COR-L47 (cell line): ENCODE results near the gene HHATL.

Experiments used
- DNase-seq: peaks from one replicate; lab custom pipeline; 2025; lab: John Stamatoyannopoulos, UW

Gene HHATL

GRCh38 chr3:42712688-42713372 is 10.2 kb upstream of the HHATL start:
- no peak for DNase-seq

GRCh38 chr3:42712344-42712648 is 9.7 kb upstream of the HHATL start:
- no peak for DNase-seq

- no peak for DNase-seq
These were observed 9.1 kb upstream of the HHATL start for GRCh38 chr3:42711491-42712343.

GRCh38 chr3:42710323-42711021 is 7.9 kb upstream of the HHATL start:
- no peak for DNase-seq

GRCh38 chr3:42709621-42710020 is 7.0 kb upstream of the HHATL start:
- DNase-seq, result no peak

GRCh38 chr3:42708611-42709151 is 6.1 kb upstream of the HHATL start:
- no peak for DNase-seq

GRCh38 chr3:42707620-42708355 is 5.2 kb upstream of the HHATL start:
- DNase-seq, result no peak

- no peak for DNase-seq
These were observed 4.4 kb upstream of the HHATL start for GRCh38 chr3:42706721-42707619.

- no peak for DNase-seq
These were observed 3.5 kb upstream of the HHATL start for GRCh38 chr3:42705962-42706585.

- no peak for DNase-seq
These were observed 2.6 kb upstream of the HHATL start for GRCh38 chr3:42705058-42705767.

GRCh38 chr3:42704136-42704841 is 1.7 kb upstream of the HHATL start:
- no peak for DNase-seq

GRCh38 chr3:42703695-42704025 is 1.1 kb upstream of the HHATL start:
- DNase-seq, result no peak

GRCh38 chr3:42702982-42703694 is 540 bp upstream of the HHATL start:
- DNase-seq, result no peak

GRCh38 chr3:42701371-42702065 is 1.1 kb downstream of the HHATL start:
- no peak for DNase-seq

- DNase-seq, result no peak
These were observed 2.0 kb downstream of the HHATL start for GRCh38 chr3:42700366-42701288.

GRCh38 chr3:42699511-42699971 is 3.1 kb downstream of the HHATL start:
- DNase-seq, result no peak

- DNase-seq, result no peak
These were observed 3.7 kb downstream of the HHATL start for GRCh38 chr3:42698911-42699230.
